ENCODE measurements around the gene PHLPP2.

Gene PHLPP2

DNA sequence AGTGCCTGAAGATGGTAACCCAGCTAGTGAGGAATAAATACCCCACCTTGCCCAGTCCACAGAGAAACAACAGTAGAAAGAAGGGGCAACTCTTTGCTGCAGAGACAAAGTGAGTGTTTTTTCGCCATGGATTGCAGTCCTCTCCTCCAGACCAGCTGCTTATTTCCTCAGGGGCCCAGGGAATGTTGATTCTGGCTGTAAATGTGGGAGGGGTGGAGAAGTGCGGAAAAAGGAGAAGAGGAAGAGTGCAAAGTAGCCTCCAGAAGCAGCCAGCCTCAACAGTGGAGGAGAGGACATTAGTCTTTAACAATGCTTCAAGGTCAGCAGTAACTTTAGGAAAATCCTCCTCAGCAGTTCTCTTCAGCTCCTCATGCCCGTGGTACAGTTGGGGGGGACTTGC, 8.1 kb upstream of the PHLPP2 start:
- no peak overlapping the region for H3K9ac ChIP-seq (ENCODE audit: insufficient read length, low read depth)
- no peaks in the 10 kb centered on the region for H3K27me3 ChIP-seq (ENCODE audit: insufficient read depth, insufficient read length)
- H3K4me1 ChIP-seq (ENCODE audit: insufficient read depth, insufficient read length), result no peaks in the 10 kb centered on the region
- no peaks in the 10 kb centered on the region for H3K9me3 ChIP-seq (ENCODE audit: insufficient read depth, low read length)
- TF ChIP-seq ZNF274 (IDR thresholded peaks at IDR 0.05; ENCODE audit: low read depth, low read length) (no peak), SUZ12 (IDR thresholded peaks at IDR 0.05; ENCODE audit: extremely low read depth, insufficient read depth, insufficient read length) (no peak), YY1 (IDR thresholded peaks at IDR 0.05; ENCODE audit: insufficient read depth, insufficient read length) (no peak)
- DNase-seq (ENCODE audit: low read depth, low spot score), result no peak
- peaks cover 61% of the 10 kb centered on the region for H3K36me3 ChIP-seq (ENCODE audit: insufficient read depth, insufficient read length, low read length)
- H3K4me3 ChIP-seq (ENCODE audit: insufficient read length, low read depth), result no peak overlapping the region

DNA sequence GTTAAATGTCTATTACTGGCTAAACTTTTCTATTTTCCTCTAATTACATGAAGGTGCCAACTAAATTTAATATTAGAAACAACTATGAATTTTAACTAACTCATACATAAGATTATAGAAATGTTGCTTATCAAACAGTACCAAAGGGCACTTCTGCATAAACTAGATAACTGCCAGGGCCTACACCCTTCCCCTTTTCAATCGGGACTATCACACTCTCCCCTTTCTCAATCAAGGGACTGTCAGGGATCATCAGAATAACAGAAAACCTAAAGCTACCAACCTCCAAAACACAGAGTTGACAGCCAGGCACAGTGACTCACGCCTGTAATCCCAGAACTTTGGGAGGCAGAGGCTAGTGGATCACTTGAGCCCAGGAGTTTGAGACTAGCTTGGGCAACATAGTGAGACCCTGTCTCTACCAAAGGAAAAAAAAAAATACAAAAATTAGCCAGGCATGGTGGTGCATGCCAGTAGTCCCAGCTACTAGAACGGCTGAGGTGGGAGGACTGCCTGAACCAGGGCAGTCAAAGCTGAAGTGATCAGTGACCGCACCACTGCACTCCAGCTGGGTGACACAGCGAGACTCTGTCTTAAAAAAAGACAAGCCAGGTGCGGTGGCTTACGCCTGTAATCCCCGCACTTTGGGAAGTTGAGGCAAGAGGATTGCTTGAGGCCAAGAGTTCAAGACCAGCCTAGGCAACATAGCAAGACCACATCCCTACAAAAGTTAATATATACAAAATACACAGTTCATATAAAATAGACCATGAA, 3.2 kb upstream of the PHLPP2 start:
- H3K4me1 ChIP-seq (ENCODE audit: insufficient read depth, insufficient read length), result no peaks in the 10 kb centered on the region
- peaks cover 23% of the 10 kb centered on the region for H3K27me3 ChIP-seq (ENCODE audit: insufficient read depth, insufficient read length)
- H3K36me3 ChIP-seq (ENCODE audit: insufficient read depth, insufficient read length, low read length), result peaks cover 26% of the 10 kb centered on the region
- DNase-seq (ENCODE audit: low read depth, low spot score), result no peak
- no peaks in the 10 kb centered on the region for H3K9me3 ChIP-seq (ENCODE audit: insufficient read depth, low read length)
- no peak overlapping the region for H3K4me3 ChIP-seq (ENCODE audit: insufficient read length, low read depth)
- TF ChIP-seq SUZ12 (IDR thresholded peaks at IDR 0.05; ENCODE audit: extremely low read depth, insufficient read depth, insufficient read length) (no peak), YY1 (IDR thresholded peaks at IDR 0.05; ENCODE audit: insufficient read depth, insufficient read length) (no peak), ZNF274 (IDR thresholded peaks at IDR 0.05; ENCODE audit: low read depth, low read length) (no peak)
- H3K9ac ChIP-seq (ENCODE audit: insufficient read length, low read depth), result no peak overlapping the region

DNA sequence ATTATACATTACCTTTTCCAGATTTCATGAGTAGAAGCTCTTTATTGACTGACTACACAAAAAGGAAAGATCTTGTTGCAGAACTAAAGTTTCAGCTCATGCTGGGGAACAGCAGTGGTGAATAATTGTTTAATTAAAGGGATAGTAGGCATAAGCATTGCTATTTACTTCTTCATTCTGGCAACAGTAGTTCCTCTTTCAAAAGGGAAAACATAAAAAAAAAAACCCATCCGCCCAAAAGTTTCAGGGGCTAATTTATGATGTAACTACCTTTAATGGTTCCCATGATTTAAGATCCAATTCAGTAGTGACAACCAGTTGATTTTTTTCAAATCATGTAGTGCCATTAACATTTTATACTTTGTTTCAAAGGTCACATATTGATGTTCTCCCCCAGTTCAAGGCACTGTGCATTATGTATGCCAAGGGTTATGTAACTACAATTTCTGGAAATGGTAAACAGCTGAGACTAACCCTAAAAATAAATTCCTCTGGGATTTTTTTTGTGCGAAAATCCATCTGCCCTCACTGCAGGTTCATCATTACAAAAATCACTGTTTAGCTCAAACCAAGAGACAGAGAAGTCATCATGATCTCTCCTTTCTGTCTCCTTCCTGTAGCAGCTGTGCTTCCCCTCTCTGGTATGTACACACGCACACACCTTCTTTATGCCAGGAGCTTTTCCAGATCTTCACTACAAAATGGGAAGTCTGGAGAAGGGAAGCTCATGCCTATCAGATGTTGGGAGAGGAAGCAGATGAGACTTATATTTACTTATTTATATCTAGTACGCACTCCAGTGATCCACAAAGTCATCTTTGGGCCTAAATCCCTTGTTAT, 2.2 kb upstream of the PHLPP2 start:
- no peak for DNase-seq (ENCODE audit: low read depth, low spot score)

DNA sequence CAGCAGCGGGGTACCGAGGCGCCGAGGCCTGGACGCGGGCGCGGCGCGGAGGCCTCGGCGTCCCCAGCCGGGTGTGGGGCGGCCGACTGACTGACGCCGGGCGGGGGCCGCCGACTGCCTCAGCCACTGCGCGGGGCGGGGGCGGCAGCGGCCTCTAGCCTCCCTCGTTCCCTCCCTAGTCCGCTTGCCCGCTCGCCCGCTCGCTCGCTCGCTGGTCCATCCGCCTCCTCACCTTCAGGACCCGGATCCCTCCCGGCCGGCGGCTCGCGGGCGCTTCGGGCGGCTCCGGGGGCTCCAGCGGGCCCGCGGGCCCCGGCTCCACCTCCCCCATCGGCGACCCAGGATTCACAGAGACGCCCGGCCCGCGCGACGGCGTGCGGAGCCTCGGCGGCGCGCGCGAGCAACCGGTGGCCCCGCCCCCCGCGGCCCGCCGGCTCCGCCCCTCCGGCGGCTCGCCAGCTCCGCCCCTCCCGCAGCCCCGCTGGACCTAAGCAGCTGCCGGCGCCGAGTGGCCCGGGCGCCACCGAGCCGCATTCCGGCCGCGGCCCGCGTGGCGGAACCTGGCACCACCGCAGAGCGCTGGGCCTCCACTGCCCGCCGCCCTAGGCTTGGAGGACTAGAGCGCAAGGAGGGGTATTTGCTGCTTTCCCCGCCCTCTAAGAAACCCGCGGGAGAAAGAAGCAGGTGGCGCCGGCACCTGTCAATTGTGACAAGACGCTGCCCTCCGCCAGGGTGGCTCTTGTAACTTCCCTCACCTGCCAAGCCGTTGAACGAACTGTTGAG, 773 bp downstream of the PHLPP2 start:
- Histone ChIP-seq H3K27me3 (ENCODE audit: insufficient read depth, insufficient read length) (peaks cover 23% of the 10 kb centered on the region), H3K4me1 (ENCODE audit: insufficient read depth, insufficient read length) (no peaks in the 10 kb centered on the region), H3K36me3 (ENCODE audit: insufficient read depth, insufficient read length, low read length) (peaks cover 16% of the 10 kb centered on the region), H3K4me3 (ENCODE audit: insufficient read length, low read depth) (peak overlapping the region; percentile 76), H3K9ac (ENCODE audit: insufficient read length, low read depth) (peak overlapping the region; percentile 87), H3K9me3 (ENCODE audit: insufficient read depth, low read length) (no peaks in the 10 kb centered on the region)
- DNase-seq (ENCODE audit: low read depth, low spot score), result peak; percentile 46
- TF ChIP-seq SUZ12 (IDR thresholded peaks at IDR 0.05; ENCODE audit: extremely low read depth, insufficient read depth, insufficient read length) (no peak), ZNF274 (IDR thresholded peaks at IDR 0.05; ENCODE audit: low read depth, low read length) (no peak), YY1 (IDR thresholded peaks at IDR 0.05; ENCODE audit: insufficient read depth, insufficient read length) (no peak)

More for the DNA sequence above, 2.2 kb upstream of the PHLPP2 start:
- Histone ChIP-seq H3K4me1 (ENCODE audit: insufficient read depth, insufficient read length) (no peaks in the 10 kb centered on the region), H3K36me3 (ENCODE audit: insufficient read depth, insufficient read length, low read length) (peaks cover 16% of the 10 kb centered on the region), H3K4me3 (ENCODE audit: insufficient read length, low read depth) (no peak overlapping the region), H3K27me3 (ENCODE audit: insufficient read depth, insufficient read length) (peaks cover 23% of the 10 kb centered on the region), H3K9ac (ENCODE audit: insufficient read length, low read depth) (no peak overlapping the region), H3K9me3 (ENCODE audit: insufficient read depth, low read length) (no peaks in the 10 kb centered on the region)
- TF ChIP-seq ZNF274 (IDR thresholded peaks at IDR 0.05; ENCODE audit: low read depth, low read length) (no peak), SUZ12 (IDR thresholded peaks at IDR 0.05; ENCODE audit: extremely low read depth, insufficient read depth, insufficient read length) (no peak), YY1 (IDR thresholded peaks at IDR 0.05; ENCODE audit: insufficient read depth, insufficient read length) (no peak)

DNA sequence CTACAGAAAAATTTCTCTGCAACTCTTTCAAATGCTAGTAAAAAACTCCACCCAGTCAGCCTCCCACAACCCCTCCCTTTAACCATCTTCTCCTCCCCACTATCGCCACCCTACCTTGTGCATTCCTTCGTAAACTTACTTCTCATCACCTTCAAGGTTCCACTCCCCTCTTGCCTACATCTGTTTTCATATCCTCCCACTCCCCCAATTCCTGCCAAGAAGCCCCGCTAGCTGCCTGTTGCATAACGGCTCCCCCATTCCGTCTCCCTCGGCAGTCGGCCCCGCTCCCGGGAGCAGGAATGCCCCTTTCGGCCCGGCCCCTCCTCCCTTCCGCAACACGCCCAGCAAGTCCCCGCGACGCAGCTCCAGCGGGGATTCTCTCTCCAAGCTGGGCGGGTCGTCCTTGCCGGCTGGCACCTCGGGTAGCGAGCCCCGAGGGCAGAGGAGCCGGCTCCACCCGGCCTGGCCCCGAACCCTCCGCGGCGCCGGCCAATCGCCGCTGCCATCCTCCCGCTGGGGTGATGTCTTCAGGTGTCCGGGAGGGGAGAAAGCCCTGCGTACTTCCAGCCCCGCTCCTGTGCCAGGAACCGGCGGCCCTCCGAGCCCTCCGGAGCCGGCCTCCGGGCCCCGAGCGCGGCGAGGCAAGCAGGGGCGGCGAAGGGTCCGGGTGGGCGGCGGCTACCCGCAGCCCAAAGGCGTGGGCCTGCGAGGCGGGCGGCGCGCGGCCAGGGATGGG, 1.5 kb downstream of the PHLPP2 start:
- Histone ChIP-seq H3K4me3 (ENCODE audit: insufficient read length, low read depth) (peak overlapping the region; percentile 76), H3K4me1 (ENCODE audit: insufficient read depth, insufficient read length) (no peaks in the 10 kb centered on the region), H3K9ac (ENCODE audit: insufficient read length, low read depth) (peak overlapping the region; percentile 87), H3K36me3 (ENCODE audit: insufficient read depth, insufficient read length, low read length) (peaks cover 21% of the 10 kb centered on the region), H3K9me3 (ENCODE audit: insufficient read depth, low read length) (no peaks in the 10 kb centered on the region), H3K27me3 (ENCODE audit: insufficient read depth, insufficient read length) (peaks cover 23% of the 10 kb centered on the region)
- DNase-seq (ENCODE audit: low read depth, low spot score), result peak; percentile 65
- TF ChIP-seq SUZ12 (IDR thresholded peaks at IDR 0.05; ENCODE audit: extremely low read depth, insufficient read depth, insufficient read length), result no peak
- no peak for TF ChIP-seq ZNF274 (IDR thresholded peaks at IDR 0.05; ENCODE audit: low read depth, low read length)
- no peak for TF ChIP-seq YY1 (IDR thresholded peaks at IDR 0.05; ENCODE audit: insufficient read depth, insufficient read length)

DNA sequence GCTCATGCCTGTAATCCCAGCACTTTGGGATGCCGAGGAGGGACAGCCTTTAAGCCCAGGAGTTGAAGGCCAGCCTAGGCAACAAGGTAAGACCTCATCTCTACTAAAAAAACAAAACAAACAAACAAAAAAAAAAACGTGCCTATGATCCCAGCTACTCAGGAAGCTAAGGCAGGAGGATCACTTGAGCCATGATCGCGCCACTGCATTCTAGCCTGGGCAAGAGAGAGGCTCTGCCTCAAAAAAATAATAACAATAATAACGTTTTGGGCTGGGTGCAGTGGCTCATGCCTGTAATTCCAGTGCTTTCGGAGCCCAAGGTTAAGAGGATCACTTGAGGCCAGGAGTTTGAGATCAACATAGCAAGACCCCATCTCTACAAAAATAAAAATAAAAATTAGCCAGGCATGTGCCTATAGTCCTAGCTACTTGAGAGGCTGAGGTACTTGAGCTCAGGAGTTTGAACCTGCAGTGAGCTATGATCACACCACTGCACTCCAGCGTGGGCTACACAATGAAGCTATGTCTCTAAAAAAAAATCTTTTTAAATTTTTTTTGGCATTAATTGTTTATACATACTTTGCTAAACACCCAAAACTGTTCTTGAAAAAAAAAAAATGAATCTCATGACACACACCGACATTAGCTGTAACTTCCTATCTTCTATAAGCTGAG, 3.3 kb downstream of the PHLPP2 start:
- Histone ChIP-seq H3K36me3 (ENCODE audit: insufficient read depth, insufficient read length, low read length) (peaks cover 29% of the 10 kb centered on the region), H3K9ac (ENCODE audit: insufficient read length, low read depth) (no peak overlapping the region), H3K9me3 (ENCODE audit: insufficient read depth, low read length) (no peaks in the 10 kb centered on the region), H3K4me3 (ENCODE audit: insufficient read length, low read depth) (no peak overlapping the region), H3K4me1 (ENCODE audit: insufficient read depth, insufficient read length) (no peaks in the 10 kb centered on the region), H3K27me3 (ENCODE audit: insufficient read depth, insufficient read length) (peaks cover 20% of the 10 kb centered on the region)
- TF ChIP-seq YY1 (IDR thresholded peaks at IDR 0.05; ENCODE audit: insufficient read depth, insufficient read length), result no peak
- TF ChIP-seq ZNF274 (IDR thresholded peaks at IDR 0.05; ENCODE audit: low read depth, low read length), result no peak
- TF ChIP-seq SUZ12 (IDR thresholded peaks at IDR 0.05; ENCODE audit: extremely low read depth, insufficient read depth, insufficient read length), result no peak
- no peak for DNase-seq (ENCODE audit: low read depth, low spot score)

All from NT2/D1 (cell line).